DND-41 (cell line): ENCODE data around the gene CBX7.
"Not testable (repeated sequence)": the region's sequence is repeated elsewhere in the genome, so short reads cannot be mapped to it uniquely, and the experiment has no call there.

Source experiments
- ATAC-seq: fragments of 200-7000 bp; cut with Tn5 transposase; 3 replicates; pipeline ENCODE4 v1.9.1; 2021; ENCODE audit warnings: low read depth; ENCODE audit not compliant: insufficient read depth
- DNase-seq: peaks from one replicate; pipeline ENCODE4 v3.0.0-alpha.2; 2020
- H2AFZ ChIP-seq: 2 replicates; pipeline ENCODE4 v1.6.0; 2012; ENCODE audit warnings: low read depth, low read length
- H3K27ac ChIP-seq: 2 replicates; pipeline ENCODE4 v1.5.1; 2012; ENCODE audit warnings: low read length, inconsistent platforms
- H3K27me3 ChIP-seq: fragments of 200-600 bp; sonication (generic); 2 replicates; pipeline ENCODE4 v1.6.0; 2012; ENCODE audit warnings: low read length, mild to moderate bottlenecking, inconsistent platforms; ENCODE audit not compliant: insufficient read depth, poor library complexity
- H3K36me3 ChIP-seq: 2 replicates; pipeline ENCODE4 v1.5.1; 2012; ENCODE audit warnings: low read length, inconsistent platforms; ENCODE audit not compliant: insufficient read depth
- H3K4me1 ChIP-seq: 2 replicates; pipeline ENCODE4 v1.5.1; 2012; ENCODE audit warnings: mild to moderate bottlenecking, low read length; ENCODE audit not compliant: insufficient read depth
- H3K4me2 ChIP-seq: 2 replicates; pipeline ENCODE4 v1.6.0; 2012; ENCODE audit warnings: mild to moderate bottlenecking, moderate library complexity, low read length, inconsistent platforms; ENCODE audit not compliant: insufficient read depth
- H3K4me3 ChIP-seq, 2 experiments: fragments of 200-600 bp in 1 of 2; shearing (Covaris generic) in 1 of 2; 2 replicates each; pipeline ENCODE4 v1.5.1; 2012 to 2016; ENCODE audit warnings: inconsistent platforms in 2 of 2, low read length in 2 of 2, mild to moderate bottlenecking in 2 of 2, low read depth in 1 of 2, moderate library complexity in 1 of 2
- H3K79me2 ChIP-seq: 2 replicates; pipeline ENCODE4 v1.6.0; 2012; ENCODE audit warnings: low read length, inconsistent platforms; ENCODE audit not compliant: insufficient read depth
- H3K9ac ChIP-seq: 2 replicates; pipeline ENCODE4 v1.6.0; 2012; ENCODE audit warnings: low read depth, mild to moderate bottlenecking, inconsistent platforms, low read length, moderate library complexity
- H3K9me3 ChIP-seq: 2 replicates; pipeline ENCODE4 v1.5.1; 2012; ENCODE audit warnings: low read length, moderate library complexity, mild to moderate bottlenecking, inconsistent platforms; ENCODE audit not compliant: insufficient read depth, severe bottlenecking
- H4K20me1 ChIP-seq: 2 replicates; pipeline ENCODE4 v1.6.0; 2012; ENCODE audit warnings: low read length; ENCODE audit not compliant: insufficient read depth
- EZH2 ChIP-seq: IDR thresholded peaks from 3 replicates; pipeline ENCODE4 v1.6.1; 2012; ENCODE audit warnings: borderline replicate concordance, low read depth, mild to moderate bottlenecking, moderate library complexity, low read length, inconsistent platforms; ENCODE audit not compliant: severe bottlenecking
- TF ChIP-seq, protein P1 (sequence below): IDR thresholded peaks from 2 replicates; pipeline ENCODE4 v1.5.1; 2012; ENCODE audit warnings: borderline replicate concordance, low read length, moderate library complexity, mild to moderate bottlenecking; ENCODE audit not compliant: poor library complexity, severe bottlenecking; ENCODE audit errors: extremely low read depth

CBX7 gene

DNA sequence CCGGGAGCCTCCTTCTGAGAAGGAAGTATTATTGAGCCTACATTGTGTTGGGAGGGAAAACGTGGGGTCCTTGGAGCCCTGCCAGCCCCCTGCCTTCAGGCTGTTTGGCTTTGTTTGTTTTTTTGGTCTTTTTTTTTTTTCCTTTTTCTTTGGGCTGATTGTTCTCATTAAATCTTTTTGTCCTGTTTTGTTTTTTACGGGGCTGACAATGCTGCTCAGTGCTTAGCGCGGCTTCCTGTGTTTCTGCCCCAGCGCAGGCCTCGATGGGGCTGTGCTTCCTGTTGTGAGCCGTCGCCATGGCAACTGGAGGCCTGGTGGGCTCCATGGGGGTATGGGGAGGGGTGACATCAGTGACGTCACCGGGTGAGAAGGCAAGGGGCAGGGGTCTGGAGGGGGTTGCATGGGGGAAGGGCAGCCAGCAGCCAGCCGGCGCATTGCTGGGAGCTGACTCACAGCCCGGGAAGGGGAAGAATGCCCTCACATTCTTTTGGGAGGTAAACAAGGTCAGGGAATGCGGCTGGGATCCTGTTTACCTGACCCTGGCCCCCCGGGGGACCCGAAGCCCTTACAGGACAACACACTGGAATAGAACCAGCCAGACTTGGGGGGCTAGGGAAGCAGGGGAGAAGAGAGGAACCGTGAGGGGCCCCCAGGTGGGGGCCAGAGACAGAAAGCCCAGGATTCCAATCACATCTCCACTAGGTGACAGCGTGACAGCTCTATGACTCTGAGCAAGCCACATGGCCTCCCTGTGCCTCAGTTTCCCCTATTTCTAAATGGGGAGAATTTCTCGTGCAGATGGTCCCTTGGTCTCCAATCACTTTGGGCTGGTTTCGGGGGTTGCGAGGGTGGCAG lies 22.2 kb upstream of the CBX7 start:
- Histone ChIP-seq H3K4me2 (no peak overlapping the region; the same call in 1 of the 2 replicates), H2AFZ (peak overlapping the region; percentile 46; the same call in 1 of the 2 replicates), H3K9me3 (no peaks in the 10 kb centered on the region), H3K4me3 (no peak overlapping the region), H3K27me3 (no peaks in the 10 kb centered on the region), H3K9ac (no peak overlapping the region), H3K79me2 (no peaks in the 10 kb centered on the region), H4K20me1 (no peaks in the 10 kb centered on the region), H3K4me1 (peaks cover 17% of the 10 kb centered on the region), H3K36me3 (no peaks in the 10 kb centered on the region), H3K27ac (no peak overlapping the region)
- ATAC-seq, result peak; percentile 47; the same call in 2 of the 3 replicates
- no peak for TF ChIP-seq EZH2
- TF ChIP-seq, protein P1, sequence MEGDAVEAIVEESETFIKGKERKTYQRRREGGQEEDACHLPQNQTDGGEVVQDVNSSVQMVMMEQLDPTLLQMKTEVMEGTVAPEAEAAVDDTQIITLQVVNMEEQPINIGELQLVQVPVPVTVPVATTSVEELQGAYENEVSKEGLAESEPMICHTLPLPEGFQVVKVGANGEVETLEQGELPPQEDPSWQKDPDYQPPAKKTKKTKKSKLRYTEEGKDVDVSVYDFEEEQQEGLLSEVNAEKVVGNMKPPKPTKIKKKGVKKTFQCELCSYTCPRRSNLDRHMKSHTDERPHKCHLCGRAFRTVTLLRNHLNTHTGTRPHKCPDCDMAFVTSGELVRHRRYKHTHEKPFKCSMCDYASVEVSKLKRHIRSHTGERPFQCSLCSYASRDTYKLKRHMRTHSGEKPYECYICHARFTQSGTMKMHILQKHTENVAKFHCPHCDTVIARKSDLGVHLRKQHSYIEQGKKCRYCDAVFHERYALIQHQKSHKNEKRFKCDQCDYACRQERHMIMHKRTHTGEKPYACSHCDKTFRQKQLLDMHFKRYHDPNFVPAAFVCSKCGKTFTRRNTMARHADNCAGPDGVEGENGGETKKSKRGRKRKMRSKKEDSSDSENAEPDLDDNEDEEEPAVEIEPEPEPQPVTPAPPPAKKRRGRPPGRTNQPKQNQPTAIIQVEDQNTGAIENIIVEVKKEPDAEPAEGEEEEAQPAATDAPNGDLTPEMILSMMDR, result no peak
- peak; percentile 63 for DNase-seq

DNA sequence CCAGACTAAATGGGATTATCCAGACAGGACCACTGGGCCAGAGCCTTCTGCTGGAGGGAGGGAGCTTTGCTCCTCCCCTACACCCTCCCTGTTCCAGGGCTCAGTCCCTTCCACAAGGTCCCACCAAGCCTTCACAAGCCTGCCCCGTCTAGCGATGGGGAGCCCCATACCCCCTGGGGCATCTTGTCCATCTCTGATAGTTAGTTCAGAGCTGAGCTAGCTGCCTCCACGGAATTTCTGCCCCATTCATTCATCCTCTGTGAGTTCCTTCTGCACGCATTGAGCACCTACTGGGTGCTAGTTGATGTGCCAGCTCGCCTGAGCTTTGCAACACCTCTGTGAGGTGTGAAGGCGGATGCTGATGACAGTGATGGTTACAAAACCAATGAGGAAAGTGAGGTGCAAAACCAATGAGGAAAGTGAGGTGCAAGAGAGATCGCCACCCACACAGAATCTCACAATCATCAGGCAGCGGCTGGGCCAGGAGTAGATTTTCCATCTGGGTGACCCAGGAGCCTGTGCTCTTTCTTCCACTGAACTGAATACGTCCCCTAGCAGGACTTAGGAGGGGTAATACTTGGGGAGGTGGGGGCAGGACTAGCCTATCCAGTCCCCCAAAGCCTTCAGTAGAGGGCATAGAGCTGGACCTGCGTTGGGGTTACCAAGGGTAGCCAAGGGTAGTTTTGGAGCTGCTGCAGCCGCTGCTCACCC lies 21.5 kb upstream of the CBX7 start:
- Histone ChIP-seq H3K79me2 (no peaks in the 10 kb centered on the region), H3K9ac (no peak overlapping the region), H3K9me3 (no peaks in the 10 kb centered on the region), H3K27me3 (no peaks in the 10 kb centered on the region), H3K36me3 (no peaks in the 10 kb centered on the region), H3K4me1 (peaks cover 17% of the 10 kb centered on the region), H3K4me2 (no peak overlapping the region; the same call in 1 of the 2 replicates), H3K4me3 (no peak overlapping the region), H4K20me1 (no peaks in the 10 kb centered on the region), H2AFZ (peak overlapping the region; percentile 46; the same call in 1 of the 2 replicates), H3K27ac (no peak overlapping the region)
- no peak for ATAC-seq
- no peak for DNase-seq
- no peak for TF ChIP-seq EZH2
- TF ChIP-seq, protein P1, result no peak

DNA sequence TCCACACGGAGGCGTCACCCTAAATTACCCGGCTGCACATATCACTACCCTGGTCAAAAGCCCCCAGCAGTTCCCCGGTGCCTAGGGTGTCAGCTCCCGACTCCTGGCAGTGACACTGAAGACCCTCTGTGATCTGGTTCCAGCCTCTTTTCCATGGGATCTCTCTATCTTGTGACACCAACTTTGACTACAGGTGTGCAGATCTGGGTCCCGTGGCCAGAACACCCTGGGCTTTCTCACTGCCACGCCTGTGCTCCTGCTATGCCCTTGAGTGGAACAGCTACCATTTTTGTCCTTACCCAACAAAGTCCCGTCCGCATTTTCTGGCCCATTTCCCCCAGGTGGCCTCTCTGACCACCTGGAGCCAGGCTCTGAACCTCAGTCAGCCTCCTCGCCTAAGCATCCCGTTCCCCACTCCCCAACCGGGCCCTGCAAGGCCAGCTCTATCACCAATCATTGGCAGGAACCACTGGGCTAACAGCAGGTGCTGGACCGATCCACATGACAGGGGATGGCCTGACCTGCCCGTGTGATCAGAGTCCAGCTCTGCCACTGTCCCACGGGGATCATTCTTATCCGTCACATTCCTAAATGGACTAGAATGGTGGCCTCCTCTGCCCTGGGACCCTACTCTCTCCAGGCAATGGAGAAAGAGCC lies 20.7 kb upstream of the CBX7 start:
- Histone ChIP-seq H3K9ac (no peak overlapping the region), H3K36me3 (no peaks in the 10 kb centered on the region), H3K79me2 (no peaks in the 10 kb centered on the region), H3K4me2 (no peak overlapping the region), H2AFZ (no peak overlapping the region), H3K4me1 (peaks cover 17% of the 10 kb centered on the region), H3K9me3 (no peaks in the 10 kb centered on the region), H4K20me1 (no peaks in the 10 kb centered on the region), H3K4me3 (no peak overlapping the region), H3K27ac (no peak overlapping the region), H3K27me3 (no peaks in the 10 kb centered on the region)
- no peak for DNase-seq
- TF ChIP-seq, protein P1, result no peak
- no peak for TF ChIP-seq EZH2
- ATAC-seq, result no peak

DNA sequence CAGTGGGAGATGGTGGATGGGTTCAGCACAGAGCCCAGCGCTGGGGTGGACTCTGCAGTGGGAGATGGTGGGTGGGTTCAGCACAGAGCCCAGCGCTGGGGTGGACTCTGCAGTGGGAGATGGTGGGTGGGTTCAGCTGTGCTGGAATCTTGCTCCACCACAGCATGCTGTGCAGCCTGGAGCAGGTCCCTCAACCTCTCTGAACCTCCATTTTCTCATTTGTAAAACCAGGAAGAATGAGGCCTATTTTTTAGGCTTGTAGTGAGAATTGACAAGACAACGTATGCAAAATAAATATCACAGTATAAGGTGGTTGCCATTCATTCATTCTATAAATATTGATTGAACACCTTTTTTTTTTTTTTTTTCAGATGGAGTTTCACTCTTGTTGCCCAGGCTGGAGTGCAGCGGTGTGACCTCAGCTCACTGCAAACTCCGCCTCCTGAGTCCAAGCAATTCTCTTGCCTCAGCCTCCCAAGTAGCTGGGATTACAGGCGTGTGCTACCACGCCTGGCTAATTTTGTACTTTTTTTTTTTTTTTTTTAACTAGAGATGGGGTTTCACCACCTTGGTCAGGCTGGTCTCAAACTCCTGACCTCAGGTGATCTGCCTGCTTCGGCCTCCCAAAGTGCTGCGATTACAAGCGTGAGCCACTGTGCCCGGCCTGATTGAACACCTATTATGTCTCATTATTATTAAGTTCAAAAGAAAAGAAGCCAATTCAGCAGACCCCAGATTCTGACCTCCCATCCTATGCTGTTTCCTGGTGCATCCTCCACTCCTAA lies 20.0 kb upstream of the CBX7 start:
- not testable (repeated sequence) for H3K4me2 ChIP-seq, H4K20me1 ChIP-seq, ATAC-seq

More for the DNA sequence above, 20.0 kb upstream of the CBX7 start:
- H2AFZ ChIP-seq, H3K4me3 ChIP-seq, H3K27ac ChIP-seq, DNase-seq, H3K79me2 ChIP-seq, H3K36me3 ChIP-seq, H3K27me3 ChIP-seq, H3K9ac ChIP-seq, H3K9me3 ChIP-seq: not testable (repeated sequence)
- H3K4me1 ChIP-seq, result peaks cover 17% of the 10 kb centered on the region
